Umbilical cord (tissue), 2 donors: ENCODE measurements around the gene FNIP2. TPM values are rescaled to one million over a fixed set of nuclear protein-coding genes. Genes with fewer than 3 reads are reported as not detected.
"Not testable (repeated sequence)": the region's sequence is repeated elsewhere in the genome, so short reads cannot be mapped to it uniquely, and the experiment has no call there.

ENCODE experiments used
- DNase-seq: peaks from one replicate; pipeline ENCODE4 v3.0.0-alpha.2; 2015; ENCODE audit warnings: low spot score
- total RNA-seq: library from RNA; depleted of rRNA; stranded (reverse); fragments of >200 nt; gene quantifications from one replicate; pipeline ENCODE4 v1.2.3, GENCODE V29; 2014; ENCODE audit warnings: low replicate concordance; ENCODE audit not compliant: insufficient read depth

Gene FNIP2
- total RNA-seq = 69.3 TPM

- DNase-seq = peak; percentile 84
Measured at GRCh38 chr4:158768555-158769174, at the start of gene FNIP2. Gene FNIP2 (plus strand): TSS chr4:158769026. CDS start chr4:158769213, 187 bp downstream.

GRCh38 chr4:158721680-158722079 is 47.1 kb upstream of the FNIP2 start:
- DNase-seq = no peak

GRCh38 chr4:158722291-158722916 is 46.4 kb upstream of the FNIP2 start:
- peak; percentile 45 for DNase-seq

- DNase-seq = peak; percentile 84
Measured at GRCh38 chr4:158722917-158723793, 45.7 kb upstream of the FNIP2 start, which contains the start of gene PPID. Gene PPID (minus strand): TSS chr4:158723396. CDS start chr4:158723288, 108 bp downstream.

GRCh38 chr4:158724637-158725036 is 44.2 kb upstream of the FNIP2 start:
- no peak for DNase-seq

GRCh38 chr4:158726633-158727032 is 42.2 kb upstream of the FNIP2 start:
- DNase-seq = no peak

GRCh38 chr4:158728236-158728635 is 40.6 kb upstream of the FNIP2 start:
- no peak for DNase-seq

- peak; percentile 73 for DNase-seq
Measured at GRCh38 chr4:158729716-158730559, 38.9 kb upstream of the FNIP2 start.

GRCh38 chr4:158738866-158739265 is 30.0 kb upstream of the FNIP2 start:
- DNase-seq = no peak

- no peak for DNase-seq
Measured at GRCh38 chr4:158739600-158739999, 29.2 kb upstream of the FNIP2 start.

GRCh38 chr4:158741326-158742021 is 27.4 kb upstream of the FNIP2 start:
- DNase-seq = peak; percentile 38

GRCh38 chr4:158746537-158746936 is 22.3 kb upstream of the FNIP2 start:
- DNase-seq = not testable (repeated sequence)

- peak; percentile 21 for DNase-seq
Measured at GRCh38 chr4:158750379-158750778, 18.4 kb upstream of the FNIP2 start.

- DNase-seq = no peak
Measured at GRCh38 chr4:158754385-158755180, 14.2 kb upstream of the FNIP2 start.

GRCh38 chr4:158755819-158756218 is 13.0 kb upstream of the FNIP2 start:
- not testable (repeated sequence) for DNase-seq

GRCh38 chr4:158756588-158756987 is 12.2 kb upstream of the FNIP2 start:
- DNase-seq = no peak

- no peak for DNase-seq
Measured at GRCh38 chr4:158758142-158758541, 10.7 kb upstream of the FNIP2 start.

- no peak for DNase-seq
Measured at GRCh38 chr4:158758703-158759102, 10.1 kb upstream of the FNIP2 start.

- not testable (repeated sequence) for DNase-seq
Measured at GRCh38 chr4:158759539-158759938, 9.3 kb upstream of the FNIP2 start.

GRCh38 chr4:158760866-158761265 is 8.0 kb upstream of the FNIP2 start:
- no peak for DNase-seq
